GM12878 (cell line): ENCODE measurements around the gene NUFIP1. TPM values are rescaled to one million over a fixed set of nuclear protein-coding genes. Genes with fewer than 3 reads are reported as not detected.

Experiments
- ATAC-seq: fragments of 200-7000 bp; cut with Tn5 transposase; 3 replicates; pipeline ENCODE4 v1.9.1; 2020; ENCODE audit warnings: mild to moderate bottlenecking, moderate library complexity
- BruUV-seq: library from RNA; stranded (reverse); fragments of 400-500 nt; replicated peaks from 2 replicates; lab custom pipeline; 2021; lab: Mats Ljungman, UMichigan
- CTCF ChIA-PET: fragments of 300-600 bp; sonication (Branson Sonifier 250); formaldehyde crosslinking; extraction: SDS; loops from one replicate; lab custom pipeline; 2021; ENCODE audit warnings: inconsistent platforms; lab: Yijun Ruan, JAX
- POLR2A ChIA-PET: fragments of 350-600 bp; formaldehyde crosslinking; extraction: SDS; loops from one replicate; lab custom pipeline; 2021; ENCODE audit warnings: inconsistent platforms; lab: Charles Lee
- RAD21 ChIA-PET: fragments of 300-600 bp; sonication (Branson Sonifier 250); formaldehyde crosslinking; loops from one replicate; lab custom pipeline; 2023; ENCODE audit warnings: antibody characterized with exemption; ENCODE audit not compliant: unreplicated experiment; lab: Charles Lee
- SMC1A ChIA-PET: fragments of 300-600 bp; sonication (Branson Sonifier 250); formaldehyde crosslinking; loops from one replicate; lab custom pipeline; 2023; ENCODE audit not compliant: unreplicated experiment, uncharacterized antibody; lab: Charles Lee
- DNase-seq: peaks from one replicate; pipeline ENCODE4 v3.0.0-alpha.2; 2011; ENCODE audit warnings: low read depth, low spot score
- FAIRE-seq: peaks from 3 replicates; lab custom pipeline; 2011; peaks lifted over from hg19 to GRCh38; lab: Jason Lieb, UNC
- H2AFZ ChIP-seq: 2 replicates; pipeline ENCODE4 v1.6.0; 2011; ENCODE audit warnings: low read depth, low read length, control low read depth; ENCODE audit not compliant: control insufficient read depth
- H3K27ac ChIP-seq: 2 replicates; pipeline ENCODE4 v1.5.1; 2011; ENCODE audit warnings: control low read depth; ENCODE audit not compliant: control insufficient read depth, insufficient read depth
- H3K27me3 ChIP-seq, 2 experiments: replicated peaks in 1 of 2; 2 replicates each; pipeline versions ENCODE4 v1.6.0 to v1.6.1; 2011; ENCODE audit warnings: low read length in 1 of 2; ENCODE audit not compliant: control insufficient read depth in 2 of 2, insufficient read depth in 2 of 2
- H3K36me3 ChIP-seq, 2 experiments: 2 replicates each; pipeline ENCODE4 v1.5.1; 2011; ENCODE audit warnings: low read length in 1 of 2; ENCODE audit not compliant: control insufficient read depth in 2 of 2, insufficient read depth in 2 of 2
- H3K4me1 ChIP-seq: 2 replicates; pipeline ENCODE4 v1.6.1; 2011; ENCODE audit warnings: mild to moderate bottlenecking, low read length, moderate library complexity, mixed read lengths; ENCODE audit not compliant: control insufficient read depth, insufficient read depth
- H3K4me2 ChIP-seq: 2 replicates; pipeline ENCODE4 v1.6.0; 2011; ENCODE audit warnings: control low read depth; ENCODE audit not compliant: control insufficient read depth, insufficient read depth
- H3K4me3 ChIP-seq: fragments of 200-600 bp; sonication (generic); 2 replicates; pipeline ENCODE4 v1.5.1; 2016
- H3K79me2 ChIP-seq: 2 replicates; pipeline ENCODE4 v1.6.0; 2011; ENCODE audit warnings: low read length; ENCODE audit not compliant: control insufficient read depth, insufficient read depth
- H3K9ac ChIP-seq: 2 replicates; pipeline ENCODE4 v1.8.0; 2011; ENCODE audit warnings: low read length, control low read depth, mixed read lengths; ENCODE audit not compliant: control insufficient read depth, insufficient read depth
- H3K9me3 ChIP-seq: replicated peaks from 3 replicates; pipeline ENCODE4 v1.5.1; 2011; ENCODE audit warnings: mild to moderate bottlenecking, low read length; ENCODE audit not compliant: control insufficient read depth, insufficient read depth
- H4K20me1 ChIP-seq: 2 replicates; pipeline ENCODE4 v1.6.0; 2011; ENCODE audit not compliant: control insufficient read depth, insufficient read depth
- BRCA1 ChIP-seq: IDR thresholded peaks from 2 replicates; pipeline ENCODE4 v1.6.1; 2011; ENCODE audit warnings: low read depth, low read length, improper control_type of control experiment
- CREM ChIP-seq: IDR thresholded peaks from 2 replicates; pipeline ENCODE4 v1.6.1; 2014; ENCODE audit warnings: antibody characterized with exemption, low read depth
- DPF2 ChIP-seq: fragments of 450-650 bp; IDR thresholded peaks from 2 replicates; pipeline ENCODE4 v1.6.1; 2017; ENCODE audit warnings: mild to moderate bottlenecking
- GABPA ChIP-seq: IDR thresholded peaks from 2 replicates; pipeline ENCODE4 v1.6.1; 2014; ENCODE audit warnings: antibody characterized with exemption, low read depth, mild to moderate bottlenecking, inconsistent platforms
- JUNB ChIP-seq: IDR thresholded peaks from 2 replicates; pipeline ENCODE4 v1.6.1; 2016; ENCODE audit warnings: antibody characterized with exemption, mild to moderate bottlenecking
- MXI1 ChIP-seq: fragments of 150-350 bp; IDR thresholded peaks from 2 replicates; pipeline ENCODE4 v1.6.1; 2011; ENCODE audit warnings: low read depth, mild to moderate bottlenecking, inconsistent platforms, low read length, improper control_type of control experiment
- POLR2A ChIP-seq: IDR thresholded peaks from 2 replicates; pipeline ENCODE4 v1.6.1; 2011; ENCODE audit warnings: low read depth, mild to moderate bottlenecking, low read length
- RAD21 ChIP-seq: IDR thresholded peaks from 2 replicates; pipeline ENCODE4 v1.6.1; 2011; ENCODE audit warnings: mild to moderate bottlenecking, low read depth, low read length, moderate library complexity; ENCODE audit not compliant: insufficient read depth
- RELA ChIP-seq: fragments of 450-650 bp; IDR thresholded peaks from 2 replicates; pipeline ENCODE4 v1.8.0; 2014; ENCODE audit warnings: borderline replicate concordance; ENCODE audit not compliant: partially characterized antibody
- STAT1 ChIP-seq: fragments of 450-650 bp; conservative IDR thresholded peaks from 2 replicates; pipeline ENCODE4 v1.6.1; 2014; ENCODE audit warnings: antibody characterized with exemption, mild to moderate bottlenecking
- TCF3 ChIP-seq: IDR thresholded peaks from 2 replicates; pipeline ENCODE4 v1.6.1; 2012; ENCODE audit warnings: low read depth, mild to moderate bottlenecking, low read length, borderline replicate concordance; ENCODE audit not compliant: insufficient read depth
- ZNF217 ChIP-seq: fragments of 450-650 bp; IDR thresholded peaks from 2 replicates; pipeline ENCODE4 v1.6.1; 2017; ENCODE audit warnings: antibody characterized with exemption, mild to moderate bottlenecking
- ZNF622 ChIP-seq: fragments of 450-650 bp; IDR thresholded peaks from 2 replicates; pipeline ENCODE4 v1.6.1; 2017; ENCODE audit warnings: mild to moderate bottlenecking, inconsistent platforms
- WGBS: methylation state at CpG from one replicate; pipeline ENCODE4 v1.1.6; 2016; ENCODE audit warnings: low lambda C conversion rate; ENCODE audit not compliant: insufficient replicate concordance, insufficient coverage; ENCODE audit errors: missing lambda C conversion rate; 5-methylcytosine and 5-hydroxymethylcytosine counted together
- in situ Hi-C: fragments of 300-500 bp; cut with MboI; formaldehyde crosslinking; loops from 9 replicates; pipeline ENCODE4 v1.14.3; 2018; ENCODE audit warnings: mixed read lengths
- intact Hi-C: fragments of 100-400 bp; cut with micrococcal nuclease; formaldehyde crosslinking; loops from one replicate; pipeline ENCODE4 v1.14.2; 2022; ENCODE audit not compliant: unreplicated experiment
- polyA plus RNA-seq, 11 experiments: library from polyadenylated mRNA; depleted of rRNA in 4 of 11; unstranded in 6 of 11; stranded (reverse) in 5 of 11; fragments of >200 nt; fragmentation: Nextera tagmentation in 4 of 11; fragmentation: Illumina TruSeq in 1 of 11; extraction: Ambion mirVana in 4 of 11; extraction: Trizol in 1 of 11; gene quantifications; 1 replicate in 1 of 11; 2 replicates in 10 of 11; pipeline versions ENCODE4 v1.2.1 to v1.2.3, GENCODE V29; 2011 to 2016; ENCODE audit warnings: inconsistent platforms in 2 of 11, missing spikeins in 2 of 11, low read depth in 1 of 11
- total RNA-seq, 4 experiments: library from RNA; depleted of rRNA in 3 of 4; stranded (reverse); fragments of >200 nt in 3 of 4; fragmentation: Illumina TruSeq in 1 of 4; extraction: Trizol in 1 of 4; gene quantifications; 2 replicates each; pipeline versions ENCODE4 v1.2.1 to v1.2.3, GENCODE V29; 2013 to 2021
- TF ChIP-seq, protein P1 (sequence below): IDR thresholded peaks from 2 replicates; pipeline ENCODE4 v1.6.1; 2011; ENCODE audit warnings: low read depth, low read length, improper control_type of control experiment, borderline replicate concordance
- TF ChIP-seq, protein P2 (sequence below): fragments of 450-650 bp; IDR thresholded peaks from 2 replicates; pipeline ENCODE4 v1.6.1; 2016; ENCODE audit warnings: mild to moderate bottlenecking
- TF ChIP-seq, protein P3 (sequence below), 3 experiments: IDR thresholded peaks in 2 of 3; conservative IDR thresholded peaks in 1 of 3; 2 replicates each; pipeline ENCODE4 v1.5.1; 2011; ENCODE audit warnings: low read depth in 3 of 3, low read length in 3 of 3, mild to moderate bottlenecking in 3 of 3, control low read depth in 2 of 3, moderate library complexity in 2 of 3, inconsistent platforms in 1 of 3, mixed read lengths in 1 of 3; ENCODE audit not compliant: control insufficient read depth in 2 of 3, insufficient read depth in 1 of 3; ENCODE audit errors: extremely low read depth in 1 of 3
- TF ChIP-seq, protein P4 (sequence below): fragments of 450-650 bp; conservative IDR thresholded peaks from 2 replicates; pipeline ENCODE4 v1.6.1; 2017; ENCODE audit warnings: mild to moderate bottlenecking, moderate library complexity

The NUFIP1 gene
- total and polyA plus RNA-seq, 10 of the 15 experiments (the other 5 are each of a cell fraction or from before 2014, with no cell fraction given) = 2.5 to 11.2 (median 7.0) TPM

DNA sequence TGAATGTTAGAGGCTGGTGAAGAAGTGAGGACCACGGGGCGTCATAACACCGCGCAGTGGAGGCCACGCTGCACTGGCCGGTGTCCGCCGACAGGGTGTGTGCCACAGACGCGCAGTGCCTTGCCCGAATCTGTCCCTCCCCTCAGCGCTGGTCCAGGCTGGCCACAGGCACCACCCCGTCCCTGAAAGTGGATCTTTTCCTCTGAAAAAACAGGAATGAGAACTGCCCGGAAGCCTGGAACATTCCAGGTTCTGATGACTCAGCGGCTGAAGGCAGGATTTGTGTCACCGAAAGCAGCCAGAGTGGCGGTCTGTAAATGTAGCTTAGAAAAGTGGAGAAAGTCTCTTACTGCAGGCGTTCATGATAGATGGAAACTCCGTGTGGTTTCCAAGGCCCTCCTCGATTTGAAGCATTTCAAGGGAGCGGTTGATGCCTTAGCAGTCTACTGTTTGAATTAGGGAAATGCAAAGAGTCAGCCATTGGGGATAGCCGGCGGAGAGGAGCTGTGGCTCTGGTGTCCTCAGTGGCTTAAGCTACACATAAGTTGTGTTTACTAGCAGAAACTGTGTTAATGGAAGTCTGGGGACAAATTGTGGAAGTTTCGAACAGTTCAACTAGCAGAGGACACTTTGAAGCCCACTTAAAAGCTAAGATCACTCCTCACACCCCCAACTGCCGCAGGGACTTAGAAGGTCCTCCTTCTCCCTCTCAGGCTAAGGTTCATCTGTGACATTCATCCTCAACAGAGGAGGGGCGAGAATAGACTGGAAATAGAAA is 70.8 kb downstream of the NUFIP1 start:
- H3K79me2 ChIP-seq = no peaks in the 10 kb centered on the region
- WGBS = 7% methylated on average over 26 of the region's 26 CpGs
- ATAC-seq (peak; percentile 96), DNase-seq (no peak), FAIRE-seq (peak; percentile 90)
- no peaks in the 10 kb centered on the region for H3K9me3 ChIP-seq
- H2AFZ ChIP-seq = peak overlapping the region; percentile 100
- H3K27me3 ChIP-seq = no peaks in the 10 kb centered on the region
- CTCF ChIA-PET = interaction anchor here (0.7 to 1.7 kb wide), 10 partner anchors 15 to 499 kb away, joined by 3 to 13 read pairs (median 4); partner anchors contain the start of gene SLC25A30
- H3K36me3 ChIP-seq = no peaks in the 10 kb centered on the region
- POLR2A ChIA-PET = no interaction called here
- BruUV-seq = no TSS peak
- H3K4me1 ChIP-seq = peaks cover 3% of the 10 kb centered on the region; the same call in 1 of the 2 replicates
- H4K20me1 ChIP-seq = no peaks in the 10 kb centered on the region
- H3K4me2 ChIP-seq = peak overlapping the region; percentile 79
- intact Hi-C loops = loop anchor here (2.0 to 10.0 kb wide), 3 partner anchors 50 to 396 kb away; partner anchors contain the start of gene TSC22D1
- in situ Hi-C loops = no loop called here
- RAD21 ChIA-PET = interaction anchor here (0.8 kb wide), 1 partner anchor 51 kb away, joined by 3 read pairs; no protein-coding TSS in a partner anchor
- peak overlapping the region; percentile 84 for H3K4me3 ChIP-seq
- SMC1A ChIA-PET = interaction anchor here (0.6 to 1.7 kb wide), 7 partner anchors 9 to 440 kb away, joined by 3 to 6 read pairs (median 3); no protein-coding TSS in a partner anchor
- peak overlapping the region; percentile 80 for H3K27ac ChIP-seq
- peak overlapping the region; percentile 67 for H3K9ac ChIP-seq
- TF ChIP-seq TCF3 = 0 out of 2 replicates have a peak, but pooled peaks have one; percentile 20
- TF ChIP-seq, protein P1, sequence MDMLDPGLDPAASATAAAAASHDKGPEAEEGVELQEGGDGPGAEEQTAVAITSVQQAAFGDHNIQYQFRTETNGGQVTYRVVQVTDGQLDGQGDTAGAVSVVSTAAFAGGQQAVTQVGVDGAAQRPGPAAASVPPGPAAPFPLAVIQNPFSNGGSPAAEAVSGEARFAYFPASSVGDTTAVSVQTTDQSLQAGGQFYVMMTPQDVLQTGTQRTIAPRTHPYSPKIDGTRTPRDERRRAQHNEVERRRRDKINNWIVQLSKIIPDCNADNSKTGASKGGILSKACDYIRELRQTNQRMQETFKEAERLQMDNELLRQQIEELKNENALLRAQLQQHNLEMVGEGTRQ = no peak
- TF ChIP-seq, protein P2, sequence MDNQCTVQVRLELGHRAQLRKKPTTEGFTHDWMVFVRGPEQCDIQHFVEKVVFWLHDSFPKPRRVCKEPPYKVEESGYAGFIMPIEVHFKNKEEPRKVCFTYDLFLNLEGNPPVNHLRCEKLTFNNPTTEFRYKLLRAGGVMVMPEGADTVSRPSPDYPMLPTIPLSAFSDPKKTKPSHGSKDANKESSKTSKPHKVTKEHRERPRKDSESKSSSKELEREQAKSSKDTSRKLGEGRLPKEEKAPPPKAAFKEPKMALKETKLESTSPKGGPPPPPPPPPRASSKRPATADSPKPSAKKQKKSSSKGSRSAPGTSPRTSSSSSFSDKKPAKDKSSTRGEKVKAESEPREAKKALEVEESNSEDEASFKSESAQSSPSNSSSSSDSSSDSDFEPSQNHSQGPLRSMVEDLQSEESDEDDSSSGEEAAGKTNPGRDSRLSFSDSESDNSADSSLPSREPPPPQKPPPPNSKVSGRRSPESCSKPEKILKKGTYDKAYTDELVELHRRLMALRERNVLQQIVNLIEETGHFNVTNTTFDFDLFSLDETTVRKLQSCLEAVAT = no peak
- peak; percentile 26; the same call in 1 of the 2 replicates for TF ChIP-seq RAD21
- TF ChIP-seq ZNF217 = peak; percentile 18; the same call in 1 of the 2 replicates
- no peak for TF ChIP-seq RELA
- TF ChIP-seq MXI1 = 0 out of 2 replicates have a peak, but pooled peaks have one; percentile 47
- TF ChIP-seq DPF2 = peak; percentile 19; the same call in 1 of the 2 replicates
- TF ChIP-seq GABPA = no peak
- 0 out of 2 replicates have a peak, but pooled peaks have one; percentile 1 for TF ChIP-seq BRCA1
- TF ChIP-seq, protein P3, sequence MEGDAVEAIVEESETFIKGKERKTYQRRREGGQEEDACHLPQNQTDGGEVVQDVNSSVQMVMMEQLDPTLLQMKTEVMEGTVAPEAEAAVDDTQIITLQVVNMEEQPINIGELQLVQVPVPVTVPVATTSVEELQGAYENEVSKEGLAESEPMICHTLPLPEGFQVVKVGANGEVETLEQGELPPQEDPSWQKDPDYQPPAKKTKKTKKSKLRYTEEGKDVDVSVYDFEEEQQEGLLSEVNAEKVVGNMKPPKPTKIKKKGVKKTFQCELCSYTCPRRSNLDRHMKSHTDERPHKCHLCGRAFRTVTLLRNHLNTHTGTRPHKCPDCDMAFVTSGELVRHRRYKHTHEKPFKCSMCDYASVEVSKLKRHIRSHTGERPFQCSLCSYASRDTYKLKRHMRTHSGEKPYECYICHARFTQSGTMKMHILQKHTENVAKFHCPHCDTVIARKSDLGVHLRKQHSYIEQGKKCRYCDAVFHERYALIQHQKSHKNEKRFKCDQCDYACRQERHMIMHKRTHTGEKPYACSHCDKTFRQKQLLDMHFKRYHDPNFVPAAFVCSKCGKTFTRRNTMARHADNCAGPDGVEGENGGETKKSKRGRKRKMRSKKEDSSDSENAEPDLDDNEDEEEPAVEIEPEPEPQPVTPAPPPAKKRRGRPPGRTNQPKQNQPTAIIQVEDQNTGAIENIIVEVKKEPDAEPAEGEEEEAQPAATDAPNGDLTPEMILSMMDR (IDR thresholded peaks at IDR 0.05 in 2 of 3, conservative IDR thresholded peaks at IDR 0.05 in 1 of 3; ENCODE audit: control insufficient read depth in 2 of 3, extremely low read depth in 1 of 3, insufficient read depth in 1 of 3, low read depth in 3 of 3, low read length in 3 of 3) = peak; percentile 71 to 88 (median 81)
- no peak for TF ChIP-seq ZNF622
- TF ChIP-seq CREM = peak; percentile 85
- peak; percentile 82 for TF ChIP-seq POLR2A
- TF ChIP-seq, protein P4, sequence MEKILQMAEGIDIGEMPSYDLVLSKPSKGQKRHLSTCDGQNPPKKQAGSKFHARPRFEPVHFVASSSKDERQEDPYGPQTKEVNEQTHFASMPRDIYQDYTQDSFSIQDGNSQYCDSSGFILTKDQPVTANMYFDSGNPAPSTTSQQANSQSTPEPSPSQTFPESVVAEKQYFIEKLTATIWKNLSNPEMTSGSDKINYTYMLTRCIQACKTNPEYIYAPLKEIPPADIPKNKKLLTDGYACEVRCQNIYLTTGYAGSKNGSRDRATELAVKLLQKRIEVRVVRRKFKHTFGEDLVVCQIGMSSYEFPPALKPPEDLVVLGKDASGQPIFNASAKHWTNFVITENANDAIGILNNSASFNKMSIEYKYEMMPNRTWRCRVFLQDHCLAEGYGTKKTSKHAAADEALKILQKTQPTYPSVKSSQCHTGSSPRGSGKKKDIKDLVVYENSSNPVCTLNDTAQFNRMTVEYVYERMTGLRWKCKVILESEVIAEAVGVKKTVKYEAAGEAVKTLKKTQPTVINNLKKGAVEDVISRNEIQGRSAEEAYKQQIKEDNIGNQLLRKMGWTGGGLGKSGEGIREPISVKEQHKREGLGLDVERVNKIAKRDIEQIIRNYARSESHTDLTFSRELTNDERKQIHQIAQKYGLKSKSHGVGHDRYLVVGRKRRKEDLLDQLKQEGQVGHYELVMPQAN = peak; percentile 42; the same call in 1 of the 2 replicates
- TF ChIP-seq JUNB = 0 out of 2 replicates have a peak, but pooled peaks have one; percentile 4
- TF ChIP-seq STAT1 = no peak
